Right atrium auricular region (tissue), 2 donors: ENCODE results near the gene RFK. TPM values are rescaled to one million over a fixed set of nuclear protein-coding genes. Genes with fewer than 3 reads are reported as not detected.

Experiments used
- DNase-seq: peaks from one replicate; pipeline ENCODE4 v3.0.0-alpha.2; 2019; ENCODE audit warnings: low spot score
- H3K27ac ChIP-seq, 2 donors: fragments of 200-600 bp; sonication (generic); 1 replicate in 1 of 2; 2 replicates in 1 of 2; pipeline ENCODE4 v1.5.1; 2016 to 2019
- H3K27me3 ChIP-seq, 2 donors: fragments of 200-600 bp; sonication (generic); one replicate each; pipeline versions ENCODE4 v1.5.1 to v1.6.0; 2017 to 2019
- H3K36me3 ChIP-seq: fragments of 200-600 bp; sonication (generic); one replicate; pipeline ENCODE4 v1.5.1; 2016
- H3K4me1 ChIP-seq, 2 donors: fragments of 200-600 bp; sonication (generic); one replicate each; pipeline versions ENCODE4 v1.5.1 to v1.6.0; 2017 to 2019
- H3K4me3 ChIP-seq, 2 donors: fragments of 200-600 bp; sonication (generic); 1 replicate in 1 of 2; 2 replicates in 1 of 2; pipeline ENCODE4 v1.5.1; 2017 to 2019; ENCODE audit warnings: mild to moderate bottlenecking in 1 of 2, moderate library complexity in 1 of 2
- H3K9me3 ChIP-seq, 2 donors: fragments of 200-600 bp; sonication (generic); one replicate each; pipeline ENCODE4 v1.5.1; 2019
- total RNA-seq, 2 donors: library from RNA; depleted of rRNA; stranded (reverse); fragments of >200 nt; gene quantifications; one replicate each; pipeline ENCODE4 v1.1.0, GENCODE V29; 2016
- TF ChIP-seq, protein P1 (sequence below), 2 donors: fragments of 200-600 bp; sonication (generic); IDR thresholded peaks; one replicate each; pipeline ENCODE4 v1.5.1; 2019; ENCODE audit warnings: antibody characterized with exemption in 2 of 2

The RFK gene
- total RNA-seq, 2 donors from 2014 or later = 23.7 to 32.0 TPM

DNA sequence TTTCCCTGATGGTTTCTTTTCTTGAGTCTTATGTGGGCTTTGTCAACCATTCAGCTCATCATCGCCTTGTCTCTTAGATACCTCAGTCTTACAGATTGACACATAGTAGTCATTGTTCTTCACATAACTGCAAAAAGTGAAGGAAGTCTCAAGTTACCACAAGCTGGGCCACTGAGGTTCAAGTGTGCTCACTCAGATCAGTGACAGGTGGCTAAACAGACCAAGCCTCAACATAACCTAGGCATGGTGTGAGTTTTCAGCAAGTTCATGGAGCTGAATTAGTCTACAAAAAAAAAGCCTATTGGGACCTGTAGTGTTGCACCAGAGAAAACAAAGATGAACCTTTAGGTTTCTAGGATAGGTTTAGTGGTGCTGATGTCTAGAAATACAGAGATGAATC, 58.2 kb downstream of the RFK start:
- no peaks in the 10 kb centered on the region for H3K9me3 ChIP-seq
- no peaks in the 10 kb centered on the region for H3K27me3 ChIP-seq
- no peak overlapping the region for H3K27ac ChIP-seq
- no peaks in the 10 kb centered on the region for H3K36me3 ChIP-seq
- TF ChIP-seq, protein P1, sequence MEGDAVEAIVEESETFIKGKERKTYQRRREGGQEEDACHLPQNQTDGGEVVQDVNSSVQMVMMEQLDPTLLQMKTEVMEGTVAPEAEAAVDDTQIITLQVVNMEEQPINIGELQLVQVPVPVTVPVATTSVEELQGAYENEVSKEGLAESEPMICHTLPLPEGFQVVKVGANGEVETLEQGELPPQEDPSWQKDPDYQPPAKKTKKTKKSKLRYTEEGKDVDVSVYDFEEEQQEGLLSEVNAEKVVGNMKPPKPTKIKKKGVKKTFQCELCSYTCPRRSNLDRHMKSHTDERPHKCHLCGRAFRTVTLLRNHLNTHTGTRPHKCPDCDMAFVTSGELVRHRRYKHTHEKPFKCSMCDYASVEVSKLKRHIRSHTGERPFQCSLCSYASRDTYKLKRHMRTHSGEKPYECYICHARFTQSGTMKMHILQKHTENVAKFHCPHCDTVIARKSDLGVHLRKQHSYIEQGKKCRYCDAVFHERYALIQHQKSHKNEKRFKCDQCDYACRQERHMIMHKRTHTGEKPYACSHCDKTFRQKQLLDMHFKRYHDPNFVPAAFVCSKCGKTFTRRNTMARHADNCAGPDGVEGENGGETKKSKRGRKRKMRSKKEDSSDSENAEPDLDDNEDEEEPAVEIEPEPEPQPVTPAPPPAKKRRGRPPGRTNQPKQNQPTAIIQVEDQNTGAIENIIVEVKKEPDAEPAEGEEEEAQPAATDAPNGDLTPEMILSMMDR (IDR thresholded peaks at IDR 0.05) = no peak
- H3K4me3 ChIP-seq = no peak overlapping the region
- H3K4me1 ChIP-seq = no peaks in the 10 kb centered on the region
- no peak for DNase-seq

Other genes with a start within 250 kb of the RFK start
- 1 to 10 TPM; 1.3 to 6.4 TPM for gene GCNT1, start 64.8 kb upstream of the RFK start, total RNA-seq